ENCODE data around the gene PCSK5.

Gene PCSK5

GRCh38 chr9:76405340-76405739 is 514.9 kb downstream of the PCSK5 start:
- no peak for DNase-seq

GRCh38 chr9:76405868-76406267 is 515.4 kb downstream of the PCSK5 start:
- no peak for DNase-seq

All from kidney glomerular epithelial cell (primary cell).